ENCODE results near the gene CDC42BPA. TPM values are rescaled to one million over a fixed set of nuclear protein-coding genes. Genes with fewer than 3 reads are reported as not detected.

Gene CDC42BPA
- total and polyA plus RNA-seq, 9 of the 15 experiments (the other 6 are each of a cell fraction or from before 2014, with no cell fraction given) = 8.0 to 77.5 (median 52.1) TPM

- TF ChIP-seq, protein P1, sequence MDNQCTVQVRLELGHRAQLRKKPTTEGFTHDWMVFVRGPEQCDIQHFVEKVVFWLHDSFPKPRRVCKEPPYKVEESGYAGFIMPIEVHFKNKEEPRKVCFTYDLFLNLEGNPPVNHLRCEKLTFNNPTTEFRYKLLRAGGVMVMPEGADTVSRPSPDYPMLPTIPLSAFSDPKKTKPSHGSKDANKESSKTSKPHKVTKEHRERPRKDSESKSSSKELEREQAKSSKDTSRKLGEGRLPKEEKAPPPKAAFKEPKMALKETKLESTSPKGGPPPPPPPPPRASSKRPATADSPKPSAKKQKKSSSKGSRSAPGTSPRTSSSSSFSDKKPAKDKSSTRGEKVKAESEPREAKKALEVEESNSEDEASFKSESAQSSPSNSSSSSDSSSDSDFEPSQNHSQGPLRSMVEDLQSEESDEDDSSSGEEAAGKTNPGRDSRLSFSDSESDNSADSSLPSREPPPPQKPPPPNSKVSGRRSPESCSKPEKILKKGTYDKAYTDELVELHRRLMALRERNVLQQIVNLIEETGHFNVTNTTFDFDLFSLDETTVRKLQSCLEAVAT (IDR thresholded peaks at IDR 0.05) = peak in 1 of 2 experiments; percentile 69; a peak in 1 of 4 replicates
- TF ChIP-seq, protein P2, sequence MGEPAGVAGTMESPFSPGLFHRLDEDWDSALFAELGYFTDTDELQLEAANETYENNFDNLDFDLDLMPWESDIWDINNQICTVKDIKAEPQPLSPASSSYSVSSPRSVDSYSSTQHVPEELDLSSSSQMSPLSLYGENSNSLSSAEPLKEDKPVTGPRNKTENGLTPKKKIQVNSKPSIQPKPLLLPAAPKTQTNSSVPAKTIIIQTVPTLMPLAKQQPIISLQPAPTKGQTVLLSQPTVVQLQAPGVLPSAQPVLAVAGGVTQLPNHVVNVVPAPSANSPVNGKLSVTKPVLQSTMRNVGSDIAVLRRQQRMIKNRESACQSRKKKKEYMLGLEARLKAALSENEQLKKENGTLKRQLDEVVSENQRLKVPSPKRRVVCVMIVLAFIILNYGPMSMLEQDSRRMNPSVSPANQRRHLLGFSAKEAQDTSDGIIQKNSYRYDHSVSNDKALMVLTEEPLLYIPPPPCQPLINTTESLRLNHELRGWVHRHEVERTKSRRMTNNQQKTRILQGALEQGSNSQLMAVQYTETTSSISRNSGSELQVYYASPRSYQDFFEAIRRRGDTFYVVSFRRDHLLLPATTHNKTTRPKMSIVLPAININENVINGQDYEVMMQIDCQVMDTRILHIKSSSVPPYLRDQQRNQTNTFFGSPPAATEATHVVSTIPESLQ (CRISPR knock-in tag; IDR thresholded peaks at IDR 0.05) = no peak; the same call in 1 of the 2 replicates
- TF ChIP-seq RBBP5 (IDR thresholded peaks at IDR 0.05; ENCODE audit: borderline replicate concordance, insufficient read depth, low read length, poor library complexity, severe bottlenecking) (peak; percentile 72), PRPF4 (IDR thresholded peaks at IDR 0.05; ENCODE audit: insufficient read depth, low read depth, low read length, poor library complexity, severe bottlenecking) (peak; percentile 1), TEAD4 (IDR thresholded peaks at IDR 0.05; ENCODE audit: low read length) (0 out of 2 replicates have a peak, but pooled peaks have one; percentile 8), TEAD4 (CRISPR knock-in tag; IDR thresholded peaks at IDR 0.05; ENCODE audit: borderline replicate concordance) (peak; percentile 91; the same call in 1 of the 2 replicates), RHOXF2B (CRISPR knock-in tag; conservative IDR thresholded peaks at IDR 0.05) (no peak), SNRNP70 (optimal IDR thresholded peaks at IDR 0.05; ENCODE audit: low read depth, low read length) (no peak), ZNF165 (CRISPR knock-in tag; IDR thresholded peaks at IDR 0.05; ENCODE audit: borderline replicate concordance) (0 out of 2 replicates have a peak, but pooled peaks have one; percentile 78), NFIX (CRISPR knock-in tag; IDR thresholded peaks at IDR 0.05; ENCODE audit: low read depth) (no peak), PTBP1 (IDR thresholded peaks at IDR 0.05; ENCODE audit: low read depth, low read length) (peak; percentile 28; the same call in 1 of the 2 replicates), ESRRA (IDR thresholded peaks at IDR 0.05; ENCODE audit: borderline replicate concordance, low read depth) (peak; percentile 55; the same call in 1 of the 2 replicates), FOXA3 (CRISPR knock-in tag; conservative IDR thresholded peaks at IDR 0.05 in 1 of 2, IDR thresholded peaks at IDR 0.05 in 1 of 2) (peak; percentile 38 to 89), ZNF699 (CRISPR knock-in tag; IDR thresholded peaks at IDR 0.05; ENCODE audit: insufficient replicate concordance) (no peak), SP2 (IDR thresholded peaks at IDR 0.05; ENCODE audit: extremely low read depth, low read depth, low read length, poor library complexity, severe bottlenecking) (peak; percentile 93), ZNF395 (CRISPR knock-in tag; IDR thresholded peaks at IDR 0.05) (0 out of 2 replicates have a peak, but pooled peaks have one; percentile 36), BCLAF1 (IDR thresholded peaks at IDR 0.05; ENCODE audit: borderline replicate concordance in 1 of 2, control insufficient read depth in 1 of 2, low read depth in 2 of 2, low read length in 1 of 2) (peak in 1 of 2 experiments; percentile 84; a peak in 1 of 4 replicates)
These were observed 378.1 kb downstream of the CDC42BPA start, which contains the start of gene COQ8A (continued) for GRCh38 chr1:226940029-226940805.
